PFSK-1 (cell line): ENCODE results near the gene KLF13.

Experiments used
- FOXP2 ChIP-seq: optimal IDR thresholded peaks from 2 replicates; pipeline ENCODE3; 2011; ENCODE audit warnings: borderline replicate concordance, control low read depth, inconsistent platforms; ENCODE audit not compliant: insufficient read depth; ENCODE audit errors: extremely low read length, extremely low read depth
- POLR2AphosphoS5 ChIP-seq: IDR thresholded peaks from 2 replicates; pipeline ENCODE4 v1.6.1; 2012; ENCODE audit warnings: low read depth, mild to moderate bottlenecking, control low read depth, low read length, moderate library complexity
- REST ChIP-seq, 2 experiments: IDR thresholded peaks; 2 replicates each; pipeline versions ENCODE4 v1.6.1 to v1.8.0; 2011 to 2012; ENCODE audit warnings: low read depth in 2 of 2, low read length in 2 of 2, control low read depth in 1 of 2, inconsistent platforms in 1 of 2, mild to moderate bottlenecking in 1 of 2, moderate library complexity in 1 of 2; ENCODE audit not compliant: insufficient read depth in 1 of 2
- SIN3A ChIP-seq: IDR thresholded peaks from 2 replicates; pipeline ENCODE4 v1.6.1; 2012; ENCODE audit warnings: mild to moderate bottlenecking, low read length, moderate library complexity, borderline replicate concordance; ENCODE audit not compliant: insufficient read depth
- TAF1 ChIP-seq: IDR thresholded peaks from 2 replicates; pipeline ENCODE4 v1.6.1; 2012; ENCODE audit warnings: low read length, control low read depth, borderline replicate concordance; ENCODE audit not compliant: insufficient read depth

KLF13 gene

GRCh38 chr15:31317421-31318327, 9.0 kb upstream of the KLF13 start:
- TF ChIP-seq SIN3A (no peak), REST (IDR thresholded peaks at IDR 0.05; ENCODE audit: insufficient read depth in 1 of 2, low read depth in 2 of 2, low read length in 2 of 2) (no peak), TAF1 (no peak), POLR2AphosphoS5 (no peak), FOXP2 (no peak)

GRCh38 chr15:31318429-31318828, 8.2 kb upstream of the KLF13 start:
- TF ChIP-seq POLR2AphosphoS5: no peak
- TF ChIP-seq REST (IDR thresholded peaks at IDR 0.05; ENCODE audit: insufficient read depth in 1 of 2, low read depth in 2 of 2, low read length in 2 of 2): no peak
- TF ChIP-seq SIN3A: no peak
- no peak for TF ChIP-seq TAF1
- TF ChIP-seq FOXP2: no peak

- TF ChIP-seq POLR2AphosphoS5 (no peak), FOXP2 (no peak), REST (IDR thresholded peaks at IDR 0.05; ENCODE audit: insufficient read depth in 1 of 2, low read depth in 2 of 2, low read length in 2 of 2) (no peak)
These were observed 6.6 kb upstream of the KLF13 start for GRCh38 chr15:31320022-31320421.

GRCh38 chr15:31321418-31321817, 5.2 kb upstream of the KLF13 start:
- TF ChIP-seq TAF1: no peak
- no peak for TF ChIP-seq POLR2AphosphoS5
- no peak for TF ChIP-seq FOXP2
- no peak for TF ChIP-seq REST (IDR thresholded peaks at IDR 0.05; ENCODE audit: insufficient read depth in 1 of 2, low read depth in 2 of 2, low read length in 2 of 2)
- TF ChIP-seq SIN3A: no peak
